Keratinocyte (primary cell): ENCODE measurements around the gene SLC34A1.

Experiments
- EZH2 ChIP-seq: IDR thresholded peaks from one replicate; pipeline ENCODE4 v1.6.1; 2012; ENCODE audit warnings: inconsistent platforms, mild to moderate bottlenecking, low read length, moderate library complexity
- TF ChIP-seq, protein P1 (sequence below), 3 experiments: IDR thresholded peaks in 1 of 3; conservative IDR thresholded peaks in 1 of 3; optimal IDR thresholded peaks in 1 of 3; 2 replicates in 2 of 3; 3 replicates in 1 of 3; pipeline versions ENCODE3 to v1.5.1; 2011; ENCODE audit warnings: low read length in 3 of 3, mild to moderate bottlenecking in 3 of 3, moderate library complexity in 2 of 3, control low read depth in 1 of 3, inconsistent platforms in 1 of 3; ENCODE audit not compliant: insufficient read depth in 2 of 3; ENCODE audit errors: extremely low read depth in 1 of 3

DNA sequence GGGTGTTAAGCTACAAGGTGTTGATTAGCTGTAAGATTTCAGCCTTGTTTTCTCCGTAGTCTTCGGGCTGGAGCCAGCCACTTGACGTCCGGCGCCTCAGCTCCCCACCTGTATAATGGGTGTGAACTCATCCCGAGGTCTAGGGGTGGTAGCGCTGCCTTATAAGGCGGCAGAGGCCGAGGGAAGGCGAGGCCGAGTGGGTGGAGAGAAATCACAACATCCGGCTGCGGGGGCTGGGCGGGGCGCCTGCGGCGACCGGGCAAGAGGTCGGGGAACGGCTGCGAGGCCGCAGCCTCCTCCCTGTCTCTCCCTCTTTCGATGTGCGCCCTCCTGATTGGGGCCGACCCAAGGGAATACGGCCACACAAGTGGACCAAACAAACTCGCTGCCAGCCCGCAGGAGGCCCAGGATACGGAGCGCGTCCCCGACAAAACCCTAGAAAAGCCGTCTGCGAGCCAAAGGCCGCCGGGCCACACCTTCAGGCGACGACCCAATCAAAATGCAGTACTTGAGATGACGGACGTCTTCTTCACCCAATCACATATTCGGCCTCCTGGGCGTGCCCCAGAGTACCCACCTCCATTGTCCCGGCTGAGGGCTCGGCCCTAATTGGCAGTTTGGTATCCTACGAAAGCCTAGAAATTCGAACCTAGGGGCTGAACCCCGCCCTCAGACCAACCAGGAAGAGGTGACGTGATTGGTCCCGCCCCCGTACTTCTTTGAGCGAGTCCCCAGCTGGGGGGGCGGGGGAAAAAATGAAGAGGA, 41.7 kb downstream of the SLC34A1 start:
- TF ChIP-seq, protein P1, sequence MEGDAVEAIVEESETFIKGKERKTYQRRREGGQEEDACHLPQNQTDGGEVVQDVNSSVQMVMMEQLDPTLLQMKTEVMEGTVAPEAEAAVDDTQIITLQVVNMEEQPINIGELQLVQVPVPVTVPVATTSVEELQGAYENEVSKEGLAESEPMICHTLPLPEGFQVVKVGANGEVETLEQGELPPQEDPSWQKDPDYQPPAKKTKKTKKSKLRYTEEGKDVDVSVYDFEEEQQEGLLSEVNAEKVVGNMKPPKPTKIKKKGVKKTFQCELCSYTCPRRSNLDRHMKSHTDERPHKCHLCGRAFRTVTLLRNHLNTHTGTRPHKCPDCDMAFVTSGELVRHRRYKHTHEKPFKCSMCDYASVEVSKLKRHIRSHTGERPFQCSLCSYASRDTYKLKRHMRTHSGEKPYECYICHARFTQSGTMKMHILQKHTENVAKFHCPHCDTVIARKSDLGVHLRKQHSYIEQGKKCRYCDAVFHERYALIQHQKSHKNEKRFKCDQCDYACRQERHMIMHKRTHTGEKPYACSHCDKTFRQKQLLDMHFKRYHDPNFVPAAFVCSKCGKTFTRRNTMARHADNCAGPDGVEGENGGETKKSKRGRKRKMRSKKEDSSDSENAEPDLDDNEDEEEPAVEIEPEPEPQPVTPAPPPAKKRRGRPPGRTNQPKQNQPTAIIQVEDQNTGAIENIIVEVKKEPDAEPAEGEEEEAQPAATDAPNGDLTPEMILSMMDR (optimal IDR thresholded peaks at IDR 0.05 in 1 of 3, IDR thresholded peaks at IDR 0.05 in 1 of 3, conservative IDR thresholded peaks at IDR 0.05 in 1 of 3; ENCODE audit: extremely low read depth in 1 of 3, insufficient read depth in 2 of 3, low read length in 3 of 3), result no peak
- no peak for TF ChIP-seq EZH2
